HCT116 (cell line): ENCODE measurements around the gene GARNL3. TPM values are rescaled to one million over a fixed set of nuclear protein-coding genes. Genes with fewer than 3 reads are reported as not detected.

Experiments used
- ATAC-seq: fragments of 200-7000 bp; cut with Tn5 transposase; 2 replicates; pipeline ENCODE4 v1.9.1; 2020; ENCODE audit warnings: mild to moderate bottlenecking, moderate library complexity
- BruUV-seq: library from RNA; stranded (reverse); fragments of 400-500 nt; replicated peaks from 2 replicates; lab custom pipeline; 2021; lab: Mats Ljungman, UMichigan
- CTCF ChIA-PET: fragments of 300-600 bp; sonication (Branson Sonifier 250); formaldehyde crosslinking; loops from one replicate; lab custom pipeline; 2021; ENCODE audit warnings: antibody characterized with exemption; lab: Charles Lee
- POLR2A ChIA-PET: fragments of 300-600, 350-600 bp; sonication (Branson Sonifier 250); formaldehyde crosslinking; loops from one replicate; lab custom pipeline; 2021; ENCODE audit warnings: antibody characterized with exemption; lab: Charles Lee
- RAD21 ChIA-PET, 2 experiments: fragments of 300-600 bp; sonication (Branson Sonifier 250); formaldehyde crosslinking; loops; one replicate each; lab custom pipeline; 2023; ENCODE audit warnings: low total read pairs in 2 of 2; ENCODE audit not compliant: uncharacterized antibody in 2 of 2, unreplicated experiment in 2 of 2, low non-redundant PET in 1 of 2; lab: Charles Lee
- DNase-seq: peaks from one replicate; pipeline ENCODE4 v3.0.0-alpha.2; 2010; ENCODE audit warnings: low read depth, low spot score
- H2AFZ ChIP-seq: fragments of 200-600 bp; shearing (Covaris generic), sonication (generic); 2 replicates; pipeline ENCODE4 v1.6.1; 2017; ENCODE audit warnings: low read depth, mixed run types, mixed read lengths, antibody characterized with exemption, low read length; ENCODE audit not compliant: poor library complexity, severe bottlenecking
- H3K27ac ChIP-seq: 2 replicates; pipeline ENCODE4 v1.5.1; 2012; ENCODE audit warnings: low read depth, low read length
- H3K27me3 ChIP-seq: fragments of 200-600 bp; sonication (generic); 2 replicates; pipeline ENCODE4 v1.6.1; 2016; ENCODE audit warnings: mixed run types, low read length, mixed read lengths; ENCODE audit not compliant: insufficient read depth
- H3K36me3 ChIP-seq, 2 experiments: fragments of 200-500 bp in 1 of 2; fragments of 200-600 bp in 1 of 2; sonication (Bioruptor generic) in 1 of 2; sonication (generic) in 1 of 2; 2 replicates each; pipeline versions ENCODE4 v1.5.1 to v1.6.1; 2014 to 2016; ENCODE audit warnings: low read length in 2 of 2, inconsistent platforms in 1 of 2, mixed read lengths in 1 of 2, mixed run types in 1 of 2; ENCODE audit not compliant: insufficient read depth in 2 of 2, control insufficient read depth in 1 of 2
- H3K4me1 ChIP-seq, 2 experiments: fragments of 200-600 bp in 1 of 2; sonication (generic) in 1 of 2; 2 replicates each; pipeline versions ENCODE4 v1.5.1 to v1.6.1; 2012 to 2017; ENCODE audit warnings: low read length in 2 of 2, inconsistent platforms in 1 of 2, mild to moderate bottlenecking in 1 of 2, mixed read lengths in 1 of 2, mixed run types in 1 of 2, moderate library complexity in 1 of 2; ENCODE audit not compliant: insufficient read depth in 2 of 2, control insufficient read depth in 1 of 2
- H3K4me2 ChIP-seq: fragments of 200-600 bp; sonication (generic); 2 replicates; pipeline ENCODE4 v1.6.1; 2017; ENCODE audit warnings: mixed run types, low read length, mixed read lengths
- H3K4me3 ChIP-seq, 2 experiments: fragments of 200-600 bp in 1 of 2; sonication (generic) in 1 of 2; replicated peaks in 1 of 2; 2 replicates each; pipeline ENCODE4 v1.5.1; 2011 to 2016; ENCODE audit warnings: low read length in 2 of 2, control low read depth in 1 of 2, low read depth in 1 of 2, mild to moderate bottlenecking in 1 of 2, mixed read lengths in 1 of 2, mixed run types in 1 of 2
- H3K79me2 ChIP-seq: fragments of 200-600 bp; sonication (generic); 2 replicates; pipeline ENCODE4 v1.6.1; 2017; ENCODE audit warnings: mild to moderate bottlenecking, mixed run types, low read length, moderate library complexity, mixed read lengths; ENCODE audit not compliant: insufficient read depth
- H3K9ac ChIP-seq: fragments of 200-600 bp; sonication (generic); 2 replicates; pipeline ENCODE4 v1.6.1; 2016; ENCODE audit warnings: low read length, mixed read lengths
- H3K9me2 ChIP-seq: fragments of 200-600 bp; sonication (generic), shearing (Covaris generic); 2 replicates; pipeline ENCODE4 v1.6.1; 2017; ENCODE audit warnings: mixed run types, mild to moderate bottlenecking, moderate library complexity; ENCODE audit not compliant: insufficient read depth
- H3K9me3 ChIP-seq, 2 experiments: fragments of 200-500 bp in 1 of 2; fragments of 200-600 bp in 1 of 2; sonication (Bioruptor generic) in 1 of 2; sonication (generic) in 1 of 2; 2 replicates each; pipeline ENCODE4 v1.6.1; 2014 to 2017; ENCODE audit warnings: low read length in 2 of 2, mixed read lengths in 2 of 2, inconsistent platforms in 1 of 2, low read depth in 1 of 2, mild to moderate bottlenecking in 1 of 2, mixed run types in 1 of 2, moderate library complexity in 1 of 2; ENCODE audit not compliant: control insufficient read depth in 1 of 2, insufficient read depth in 1 of 2
- H4K20me1 ChIP-seq: fragments of 200-600 bp; sonication (generic), shearing (Covaris generic); 2 replicates; pipeline ENCODE4 v1.6.1; 2017; ENCODE audit warnings: mixed run types, mild to moderate bottlenecking, moderate library complexity; ENCODE audit not compliant: insufficient read depth
- CBX3 ChIP-seq: IDR thresholded peaks from 2 replicates; pipeline ENCODE4 v1.6.1; 2012; ENCODE audit warnings: low read depth
- CTCF ChIP-seq, 3 experiments: fragments of 200-600 bp in 1 of 3; sonication (generic) in 1 of 3; IDR thresholded peaks in 2 of 3; conservative IDR thresholded peaks in 1 of 3; 2 replicates each; pipeline ENCODE4 v1.5.1; 2012 to 2017; ENCODE audit warnings: low read depth in 2 of 3, low read length in 2 of 3, antibody characterized with exemption in 1 of 3, borderline replicate concordance in 1 of 3, control low read depth in 1 of 3, mild to moderate bottlenecking in 1 of 3, mixed read lengths in 1 of 3, mixed run types in 1 of 3, moderate library complexity in 1 of 3; ENCODE audit not compliant: insufficient read depth in 1 of 3
- EGR1 ChIP-seq: IDR thresholded peaks from 2 replicates; pipeline ENCODE4 v1.6.1; 2012; ENCODE audit warnings: low read depth
- EZH2 ChIP-seq: fragments of 200-600 bp; sonication (generic); IDR thresholded peaks from 2 replicates; pipeline ENCODE4 v1.6.1; 2017; ENCODE audit warnings: antibody characterized with exemption, mixed run types
- EZH2phosphoT487 ChIP-seq: fragments of 200-600 bp; IDR thresholded peaks from 2 replicates; pipeline ENCODE4 v1.6.1; 2018; ENCODE audit warnings: antibody characterized with exemption, borderline replicate concordance
- FOSL1 ChIP-seq: IDR thresholded peaks from 2 replicates; pipeline ENCODE4 v1.6.1; 2012; ENCODE audit warnings: low read depth
- MAX ChIP-seq: IDR thresholded peaks from 2 replicates; pipeline ENCODE4 v1.6.1; 2012
- POLR2AphosphoS5 ChIP-seq: IDR thresholded peaks from 2 replicates; pipeline ENCODE4 v1.6.1; 2011; ENCODE audit warnings: mild to moderate bottlenecking, low read depth, low read length, moderate library complexity
- SRF ChIP-seq: IDR thresholded peaks from 2 replicates; pipeline ENCODE4 v1.6.1; 2012; ENCODE audit warnings: low read depth
- ZBTB33 ChIP-seq: IDR thresholded peaks from 2 replicates; pipeline ENCODE4 v1.6.1; 2011; ENCODE audit warnings: mild to moderate bottlenecking, low read length, moderate library complexity; ENCODE audit not compliant: insufficient replicate concordance; ENCODE audit errors: extremely low read depth
- ZFX ChIP-seq: fragments of 450-650 bp; IDR thresholded peaks from 2 replicates; pipeline ENCODE4 v1.6.1; 2017
- intact Hi-C: fragments of 100-400 bp; cut with micrococcal nuclease; formaldehyde crosslinking; loops from 2 replicates; pipeline ENCODE4 v1.10.0; 2022
- total RNA-seq: library from RNA; stranded (reverse); gene quantifications from one replicate; pipeline ENCODE4 v1.2.1, GENCODE V29; 2021; ENCODE audit not compliant: unreplicated experiment

Gene GARNL3
- total RNA-seq, 1 experiment from 2014 or later, result 8.8 TPM

- no peak overlapping the region for H3K4me2 ChIP-seq
- H3K9me2 ChIP-seq, result no peaks in the 10 kb centered on the region
- ChIA-PET CTCF (no interaction called here), POLR2A (interaction anchor here (1.2 kb wide), 1 partner anchor 10 kb away, joined by 3 read pairs; no protein-coding TSS in a partner anchor), RAD21 (no interaction called here)
- BruUV-seq, result no TSS peak
- H3K79me2 ChIP-seq, result no peaks in the 10 kb centered on the region
- no peak overlapping the region for H2AFZ ChIP-seq
- DNase-seq, result no peak
- H3K9me3 ChIP-seq, result no peaks in the 10 kb centered on the region
- H3K4me3 ChIP-seq, result no peak overlapping the region
- no peak for ATAC-seq
- no peaks in the 10 kb centered on the region for H3K4me1 ChIP-seq
- no peak overlapping the region for H3K27ac ChIP-seq
- no peaks in the 10 kb centered on the region for H3K27me3 ChIP-seq
- H4K20me1 ChIP-seq, result no peaks in the 10 kb centered on the region
- TF ChIP-seq CTCF (IDR thresholded peaks at IDR 0.05 in 2 of 3, conservative IDR thresholded peaks at IDR 0.05 in 1 of 3; ENCODE audit: borderline replicate concordance in 1 of 3, insufficient read depth in 1 of 3, low read depth in 2 of 3, low read length in 2 of 3) (no peak), ZFX (no peak), FOSL1 (no peak), EZH2 (no peak), CBX3 (no peak), EGR1 (no peak), POLR2AphosphoS5 (no peak), SRF (no peak), ZBTB33 (no peak), EZH2phosphoT487 (no peak), MAX (no peak)
- H3K36me3 ChIP-seq, result 0 out of 4 replicates have a peak, but pooled peaks cover 0 to under 1% of the 10 kb centered on the region in 2 experiments
- intact Hi-C loops, result no loop called here
- H3K9ac ChIP-seq, result no peak overlapping the region
Observed at GRCh38 chr9:127233989-127234388, 30.6 kb upstream of the GARNL3 start.
